ENCODE data around the gene CRTC1. TPM values are rescaled to one million over a fixed set of nuclear protein-coding genes. Genes with fewer than 3 reads are reported as not detected.

Gene CRTC1
- total RNA-seq, 1 experiment from 2014 or later: 12.3 TPM

- Mint-ChIP-seq H3K27ac (no peak overlapping the region; the same call in 1 of the 2 replicates), H3K4me1 (no peaks in the 10 kb centered on the region), H3K9me3 (no peaks in the 10 kb centered on the region), H3K4me3 (no peak overlapping the region), H3K36me3 (no peaks in the 10 kb centered on the region), H3K27me3 (ENCODE audit: low read depth) (peaks cover 22% of the 10 kb centered on the region)
- ChIA-PET CTCF (interaction anchor here (1.8 to 2.4 kb wide), 2 partner anchors 32 to 43 kb away, joined by 3 to 10 read pairs; no protein-coding TSS in a partner anchor), POLR2A (no interaction called here)
- ATAC-seq (no peak), DNase-seq (ENCODE audit: low spot score) (no peak)
- TF ChIP-seq E2F5 (CRISPR knock-in tag; IDR thresholded peaks at IDR 0.05) (no peak), GTF2I (CRISPR knock-in tag; conservative IDR thresholded peaks at IDR 0.05) (peak; percentile 75; the same call in 1 of the 2 replicates), E2F1 (CRISPR knock-in tag; IDR thresholded peaks at IDR 0.05) (no peak), CDX4 (CRISPR knock-in tag; IDR thresholded peaks at IDR 0.05; ENCODE audit: borderline replicate concordance) (no peak), JAZF1 (CRISPR knock-in tag; IDR thresholded peaks at IDR 0.05) (no peak), ARID4B (CRISPR knock-in tag; IDR thresholded peaks at IDR 0.05; ENCODE audit: borderline replicate concordance) (no peak), FOXK1 (CRISPR knock-in tag; IDR thresholded peaks at IDR 0.05) (no peak)
These were observed 120.2 kb downstream of the CRTC1 start for GRCh38 chr19:18803550-18804138.

GRCh38 chr19:18804139-18804601 lies 120.7 kb downstream of the CRTC1 start:
- TF ChIP-seq ELF4 (CRISPR knock-in tag; IDR thresholded peaks at IDR 0.05; ENCODE audit: low read depth): no peak
- TF ChIP-seq ATF2 (CRISPR knock-in tag; IDR thresholded peaks at IDR 0.05; ENCODE audit: borderline replicate concordance, low read depth): no peak
- TF ChIP-seq CDX4 (CRISPR knock-in tag; IDR thresholded peaks at IDR 0.05; ENCODE audit: borderline replicate concordance): no peak
- TF ChIP-seq IRF1 (CRISPR knock-in tag; IDR thresholded peaks at IDR 0.05): no peak
- no peak for TF ChIP-seq RELA (CRISPR knock-in tag; IDR thresholded peaks at IDR 0.05; ENCODE audit: borderline replicate concordance)
- no peak for TF ChIP-seq JAZF1 (CRISPR knock-in tag; IDR thresholded peaks at IDR 0.05)
- TF ChIP-seq ZNF532 (CRISPR knock-in tag; IDR thresholded peaks at IDR 0.05; ENCODE audit: borderline replicate concordance): no peak
- Mint-ChIP-seq H3K27ac (no peak overlapping the region), H3K27me3 (ENCODE audit: low read depth) (peaks cover 26% of the 10 kb centered on the region), H3K9me3 (no peaks in the 10 kb centered on the region), H3K36me3 (no peaks in the 10 kb centered on the region), H3K4me3 (no peak overlapping the region), H3K4me1 (no peaks in the 10 kb centered on the region)
- POLR2A ChIA-PET: no interaction called here
- DNase-seq (ENCODE audit: low spot score) (no peak), ATAC-seq (no peak)
- CTCF ChIA-PET: interaction anchor here (2.4 kb wide), 1 partner anchor 42 kb away, joined by 10 read pairs; no protein-coding TSS in a partner anchor
